Retina (tissue), 1 donor: ENCODE data around the gene CEP112.

Experiments
- DNase-seq: peaks from one replicate; pipeline ENCODE4 v3.0.0-alpha.2; 2016

CEP112 gene

DNA sequence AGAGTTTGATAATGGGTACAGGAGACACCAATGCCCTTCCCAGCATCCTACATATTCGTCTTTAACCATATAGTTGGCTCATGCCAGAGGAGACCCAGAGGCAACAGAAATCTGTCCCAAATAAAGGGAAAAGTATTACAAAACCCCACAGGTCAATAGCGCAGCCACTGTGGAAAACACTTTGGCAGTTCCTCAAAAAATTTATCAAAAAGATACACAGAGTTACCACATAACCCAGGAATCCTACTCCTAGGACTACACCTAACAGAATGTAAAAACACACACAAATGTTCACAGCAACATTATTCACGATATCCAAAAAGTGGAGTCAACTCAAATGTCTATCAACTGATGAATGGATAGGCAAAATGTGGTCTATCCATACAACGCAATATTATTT lies 135.8 kb downstream of the CEP112 start:
- DNase-seq = no peak

DNA sequence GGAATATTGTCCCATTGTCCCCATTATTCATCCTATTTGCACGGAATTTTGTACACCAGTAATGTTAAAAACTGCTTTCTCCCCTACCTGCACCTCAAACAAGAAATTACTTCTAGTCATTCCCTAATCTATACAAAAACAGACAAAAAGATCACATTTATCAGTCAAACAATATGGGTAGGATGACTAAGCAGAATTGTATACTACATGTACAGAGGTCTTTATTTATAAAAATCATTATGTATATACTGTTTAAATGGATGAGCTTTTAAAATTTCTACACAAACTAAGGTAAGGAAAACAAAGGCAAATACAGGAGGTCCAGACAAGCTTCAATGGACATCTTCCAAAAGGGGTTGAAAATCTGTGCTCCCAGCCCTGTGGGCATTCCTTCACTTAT lies 137.7 kb downstream of the CEP112 start:
- DNase-seq = no peak

DNA sequence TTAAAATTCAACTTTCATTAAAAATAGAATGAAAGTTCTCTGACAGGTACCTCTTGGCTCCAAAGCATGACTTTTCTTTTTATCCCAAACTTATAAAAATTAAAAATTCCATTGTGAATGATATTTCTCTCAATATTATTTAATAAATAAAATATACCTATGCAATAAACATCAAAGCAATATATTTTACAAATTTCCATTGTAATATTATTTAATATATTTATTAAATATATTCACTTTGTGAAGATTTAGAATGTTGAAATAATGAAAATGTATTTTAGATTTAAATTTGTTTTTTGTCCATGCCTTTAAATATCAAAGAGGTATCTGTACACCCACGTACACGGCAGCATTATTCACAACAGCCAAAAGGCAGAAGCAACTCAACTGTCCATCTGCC lies 147.8 kb downstream of the CEP112 start:
- no peak for DNase-seq

DNA sequence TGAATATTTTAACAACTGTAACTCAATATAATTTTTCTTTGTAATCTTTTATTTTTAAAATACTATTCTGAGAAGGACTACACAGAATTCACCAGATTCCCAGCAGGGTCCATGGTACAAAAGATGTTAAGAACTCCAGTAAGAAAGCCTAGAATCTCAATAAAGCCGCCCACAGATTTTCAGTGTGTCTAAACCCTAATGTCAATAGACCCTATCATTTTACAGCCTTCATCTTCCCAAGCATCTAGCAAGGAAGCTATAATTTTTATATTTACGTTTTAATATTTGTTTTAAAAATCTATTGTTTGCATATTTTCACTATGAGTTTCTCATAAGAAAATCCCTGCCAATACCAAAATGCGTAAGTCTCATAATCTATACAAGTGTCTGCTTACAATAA lies 148.5 kb downstream of the CEP112 start:
- no peak for DNase-seq

DNA sequence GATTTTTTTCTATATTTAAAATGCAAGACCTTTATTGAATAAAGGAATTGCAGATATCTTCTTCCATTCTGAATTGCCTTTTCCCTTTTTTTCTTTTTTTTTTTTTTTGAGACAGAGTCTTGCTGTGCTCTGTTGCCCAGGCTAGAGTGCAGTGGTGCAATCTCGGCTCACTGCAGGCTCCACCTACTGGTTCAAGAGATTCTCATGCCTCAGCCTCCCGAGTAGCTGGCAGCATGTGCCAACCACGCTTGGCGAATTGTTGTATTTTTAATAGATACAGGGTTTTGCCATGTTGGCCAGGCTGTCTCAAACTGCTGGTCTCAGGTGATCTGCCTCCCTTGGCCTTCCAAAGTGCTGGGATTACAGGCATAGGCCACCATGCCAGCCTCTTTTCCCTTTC lies 151.5 kb downstream of the CEP112 start:
- no peak for DNase-seq

DNA sequence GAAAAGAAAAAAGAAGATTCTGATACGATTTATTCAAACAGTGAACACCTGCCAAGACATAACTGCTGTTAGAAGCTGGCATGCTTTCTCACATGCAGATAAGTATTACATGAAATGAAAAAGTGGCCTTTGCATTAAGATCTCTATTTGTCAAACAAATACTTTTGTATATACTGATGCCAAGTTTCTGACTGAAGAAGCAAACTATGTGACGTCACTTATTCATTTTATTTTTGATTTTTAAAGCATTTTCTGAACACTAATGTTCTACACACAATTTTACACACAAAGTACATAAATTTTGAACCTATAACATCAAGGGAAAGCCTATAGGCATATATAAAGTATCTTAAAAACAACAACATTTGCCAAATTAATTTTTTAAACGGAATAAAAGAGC lies 153.8 kb downstream of the CEP112 start:
- no peak for DNase-seq

DNA sequence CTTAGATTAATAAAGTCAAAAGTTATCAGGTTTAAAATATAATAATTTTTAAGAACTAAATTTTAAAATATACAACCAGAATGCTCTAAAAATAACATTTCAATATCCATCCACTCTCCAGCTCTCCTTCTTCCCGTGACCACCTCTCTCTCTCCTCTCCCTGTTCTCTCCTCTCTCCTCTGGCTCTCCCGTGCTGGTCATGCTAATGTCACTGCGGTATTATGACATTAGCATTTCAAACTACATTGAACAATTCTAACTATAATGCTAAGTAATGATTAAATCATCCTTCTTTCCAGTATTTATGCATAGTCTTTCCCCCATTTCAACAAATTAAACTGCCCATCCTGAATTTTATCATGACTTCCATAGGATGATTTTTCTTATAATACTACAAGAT lies 154.7 kb downstream of the CEP112 start:
- DNase-seq = no peak

DNA sequence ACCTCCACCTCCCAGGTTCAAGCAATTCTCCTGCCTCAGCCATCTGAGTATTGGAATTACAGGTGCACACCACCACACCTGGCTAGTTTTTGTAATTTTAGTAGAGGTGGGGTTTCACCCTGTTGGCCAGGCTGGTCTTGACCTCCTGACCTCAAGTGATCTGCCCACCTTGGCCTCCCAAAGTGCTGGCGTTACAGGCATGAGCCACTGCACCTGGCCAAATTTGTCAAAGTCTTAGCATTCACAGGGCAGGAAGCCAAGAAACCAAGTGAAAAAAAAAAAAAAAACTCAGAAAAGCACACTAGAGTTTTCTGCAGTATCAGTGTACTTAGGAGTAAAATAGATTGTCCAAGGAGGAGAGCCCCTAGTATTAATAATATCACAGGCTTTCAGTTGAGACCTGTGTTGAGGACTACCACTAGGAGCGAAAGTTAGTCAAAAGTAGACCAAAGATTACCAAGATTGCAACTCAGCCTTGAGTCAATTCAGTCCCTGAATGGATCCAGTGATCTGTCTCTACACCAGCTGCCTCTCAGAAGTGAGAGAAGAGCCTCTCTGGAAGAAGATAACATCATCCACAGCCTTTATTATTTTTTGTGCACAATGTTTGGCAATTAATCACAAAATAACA lies 159.7 kb downstream of the CEP112 start:
- DNase-seq = no peak

DNA sequence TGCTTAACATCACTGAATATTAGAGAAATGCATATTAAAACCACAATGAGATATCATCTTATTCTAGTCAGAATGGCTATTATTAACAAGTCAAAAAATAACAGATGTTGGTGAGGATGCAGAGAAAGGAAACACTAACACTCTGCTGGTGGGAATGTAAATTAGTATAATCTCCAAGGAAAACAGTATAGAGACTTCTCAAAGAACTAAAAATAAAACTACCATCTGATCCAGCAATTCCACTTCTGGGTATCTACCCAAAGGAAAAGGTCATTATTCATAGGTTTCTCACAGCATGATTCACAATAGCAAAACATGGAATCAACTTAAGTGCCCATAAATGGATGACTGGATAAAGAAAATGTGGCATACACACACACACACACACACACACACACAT lies 166.4 kb downstream of the CEP112 start:
- DNase-seq = no peak

DNA sequence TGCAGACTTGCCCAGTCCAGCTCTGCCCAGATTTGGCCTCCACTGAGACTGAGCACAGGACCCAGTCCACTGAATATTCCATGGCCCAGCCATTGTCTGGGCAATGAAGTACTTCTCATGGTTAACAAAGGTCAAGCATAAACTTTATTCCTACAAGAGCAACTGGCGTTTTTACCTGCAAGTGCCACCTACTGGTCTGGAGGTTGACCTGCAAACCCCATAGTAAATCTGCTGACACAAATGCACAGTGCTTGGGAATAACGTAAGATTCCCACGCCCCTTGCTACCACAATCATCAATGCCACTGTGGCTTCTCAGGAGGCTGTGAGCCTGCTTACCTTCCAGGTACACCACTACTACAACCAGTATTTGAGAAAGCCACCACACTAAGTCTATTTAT lies 170.2 kb downstream of the CEP112 start:
- no peak for DNase-seq

DNA sequence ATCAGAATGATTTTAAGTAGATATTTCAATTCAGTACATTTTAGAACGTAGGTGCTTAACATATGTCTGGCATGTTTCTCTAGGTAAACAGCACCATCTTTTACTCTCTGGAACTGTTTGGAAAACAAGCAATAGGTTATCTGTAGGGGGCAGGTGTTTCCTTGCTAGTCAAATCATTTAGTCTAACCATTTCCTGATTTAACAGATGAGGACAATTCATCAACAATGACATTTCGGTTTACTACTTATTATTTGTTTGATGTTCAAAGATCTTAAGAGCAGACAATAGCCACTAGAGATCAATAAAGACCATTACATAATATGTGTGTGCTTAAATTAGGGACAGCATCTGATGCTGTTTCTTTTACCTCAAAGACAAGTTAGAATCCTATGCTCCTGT lies 173.1 kb downstream of the CEP112 start:
- DNase-seq = no peak

DNA sequence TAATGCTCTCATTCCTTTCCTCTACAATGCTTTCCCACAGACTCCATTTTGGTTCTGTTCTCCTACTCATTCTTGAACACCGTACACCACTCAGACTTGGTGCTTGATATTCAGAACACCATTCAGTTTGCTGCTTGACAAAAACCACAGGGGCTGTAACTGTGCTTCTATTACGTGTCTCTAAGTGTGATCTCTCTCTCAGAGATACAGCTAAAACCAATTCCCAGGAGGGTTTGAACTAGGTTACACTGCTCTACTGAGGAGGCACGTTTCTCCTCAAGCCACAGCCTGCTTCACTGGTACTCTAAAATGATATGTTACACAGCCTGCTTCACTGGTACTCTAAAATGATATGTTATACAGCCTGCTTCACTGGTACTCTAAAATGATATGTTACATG lies 175.7 kb downstream of the CEP112 start:
- no peak for DNase-seq

DNA sequence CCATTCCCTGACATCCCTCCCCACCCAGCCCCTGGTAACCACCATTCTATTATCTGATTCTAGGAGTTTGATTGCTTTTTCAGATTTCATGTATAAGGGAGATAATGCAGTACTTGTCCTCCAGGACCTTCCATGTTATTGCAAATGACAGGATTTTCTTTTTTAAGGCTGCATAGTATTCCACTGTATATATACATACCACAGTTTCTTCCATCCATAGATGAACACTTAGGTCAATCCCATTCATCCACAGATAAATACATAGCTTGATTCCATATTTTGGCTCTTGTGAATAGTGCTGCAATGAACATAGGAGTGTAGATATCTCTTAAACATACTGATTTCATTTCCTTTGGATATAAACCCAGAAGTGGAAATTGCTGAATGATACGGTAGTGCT lies 183.3 kb downstream of the CEP112 start:
- DNase-seq = no peak

DNA sequence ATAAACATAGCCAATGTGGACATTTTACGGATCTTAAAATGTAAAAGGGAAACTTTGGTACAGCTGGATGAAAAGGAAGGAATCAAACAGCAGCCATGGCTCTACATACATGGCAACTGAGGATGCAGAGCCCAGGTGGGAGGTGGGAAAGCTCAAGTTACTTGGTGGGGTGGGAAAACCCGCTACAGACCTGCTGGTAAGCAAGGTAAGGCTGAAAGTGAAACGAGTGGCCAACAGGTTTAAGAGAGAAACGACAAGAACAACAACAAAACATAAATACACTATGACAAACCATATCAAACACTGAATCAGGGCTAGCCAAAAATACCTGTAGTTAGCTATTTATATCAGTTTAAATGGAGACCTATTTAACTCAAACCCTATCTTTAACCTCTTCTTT lies 185.3 kb downstream of the CEP112 start:
- no peak for DNase-seq

DNA sequence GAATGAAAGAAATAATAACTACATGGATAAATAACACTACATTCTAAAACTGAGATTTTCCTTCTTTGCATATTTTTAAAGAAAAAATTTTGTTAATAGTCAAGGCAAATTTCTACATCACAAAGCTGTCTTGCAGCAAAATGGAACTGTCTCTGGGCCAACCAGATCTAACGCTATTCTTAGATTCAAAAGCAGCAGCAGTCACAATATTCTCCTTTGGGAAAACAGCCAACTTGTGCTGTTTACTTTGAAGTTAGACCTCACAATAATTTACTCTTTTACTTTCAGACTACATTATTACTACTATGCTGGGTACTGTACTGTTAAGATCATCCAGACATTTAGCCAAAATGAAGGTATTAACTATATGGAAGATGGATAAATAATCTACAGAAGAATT lies 189.1 kb downstream of the CEP112 start:
- no peak for DNase-seq

DNA sequence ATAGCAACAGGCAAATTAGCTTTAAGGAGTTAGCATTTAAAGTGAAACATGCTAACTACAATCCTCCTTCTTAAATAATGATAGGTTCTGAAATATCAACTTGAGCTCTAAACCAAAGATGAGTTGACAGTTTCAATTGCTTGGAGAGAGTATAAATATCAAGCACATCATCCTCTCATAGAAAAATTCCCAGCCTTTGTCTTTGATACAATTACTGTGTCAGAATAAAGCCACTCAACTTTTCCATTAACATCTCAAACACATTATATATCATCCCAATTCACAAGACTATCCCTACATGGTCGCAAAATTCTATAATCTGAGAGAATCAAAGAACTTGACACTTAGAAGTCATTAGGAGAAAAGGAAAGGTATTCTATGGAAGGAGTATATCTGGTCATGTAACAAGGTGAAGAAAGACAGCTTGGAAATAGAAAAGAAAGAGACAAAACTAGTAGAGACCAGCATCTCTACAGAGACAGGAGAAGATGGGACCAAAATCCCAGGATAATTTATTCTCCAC lies 189.8 kb downstream of the CEP112 start:
- DNase-seq = no peak

DNA sequence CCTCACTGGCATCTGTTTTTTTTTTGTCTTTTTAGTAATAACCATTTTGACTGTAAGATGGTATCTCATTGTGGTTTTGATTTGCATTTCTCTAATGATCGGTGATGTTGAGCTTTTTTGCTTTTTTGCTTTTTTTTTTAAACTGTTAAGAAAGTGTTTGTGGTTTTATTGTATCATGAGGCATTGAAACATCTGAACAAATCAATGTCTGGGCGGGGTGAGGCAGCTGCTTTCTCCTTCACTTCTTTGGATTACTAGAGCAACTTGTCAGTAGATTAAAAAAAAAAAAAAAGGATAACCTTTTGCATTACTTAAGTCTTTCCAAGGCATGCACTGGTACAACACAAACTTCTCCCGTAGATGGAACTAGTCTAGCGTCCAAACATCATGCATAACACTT lies 191.7 kb downstream of the CEP112 start:
- DNase-seq = no peak

DNA sequence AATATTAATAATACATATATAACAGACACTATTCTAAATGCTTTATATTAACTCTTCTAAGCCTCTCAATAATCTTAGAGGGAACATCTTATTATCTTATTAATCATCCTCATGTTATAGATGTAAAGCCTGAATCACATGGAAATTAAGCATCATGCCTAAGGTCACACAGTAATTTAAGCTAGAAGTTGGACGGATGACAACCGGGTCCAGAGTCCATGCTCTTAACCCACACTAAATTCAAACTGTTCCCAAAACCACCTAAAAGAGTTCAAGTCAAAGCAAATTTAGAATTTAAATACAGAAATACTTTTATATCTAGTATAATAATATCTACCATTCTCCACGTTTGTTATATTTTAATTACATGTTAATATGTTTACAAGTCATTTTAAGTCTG lies 193.3 kb downstream of the CEP112 start:
- no peak for DNase-seq

DNA sequence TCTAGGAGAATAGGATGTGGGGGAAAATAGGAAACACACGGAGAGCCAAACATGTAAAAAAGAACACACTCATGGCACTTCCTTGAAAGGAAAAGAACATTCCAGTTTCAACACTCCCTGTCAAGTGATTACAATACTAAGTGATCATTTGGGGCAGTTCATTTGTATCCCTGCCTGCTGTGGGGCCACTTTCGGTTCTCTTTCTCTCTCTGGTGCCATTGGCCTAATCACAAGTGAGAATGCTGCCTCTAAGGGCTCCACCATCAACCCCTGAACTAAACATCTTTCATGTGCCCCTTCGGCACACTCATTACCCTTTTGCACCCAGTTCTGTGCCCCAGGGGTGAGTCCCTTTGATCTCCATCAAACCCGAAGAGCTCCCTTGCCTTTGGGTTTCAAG lies 197.3 kb downstream of the CEP112 start:
- no peak for DNase-seq

DNA sequence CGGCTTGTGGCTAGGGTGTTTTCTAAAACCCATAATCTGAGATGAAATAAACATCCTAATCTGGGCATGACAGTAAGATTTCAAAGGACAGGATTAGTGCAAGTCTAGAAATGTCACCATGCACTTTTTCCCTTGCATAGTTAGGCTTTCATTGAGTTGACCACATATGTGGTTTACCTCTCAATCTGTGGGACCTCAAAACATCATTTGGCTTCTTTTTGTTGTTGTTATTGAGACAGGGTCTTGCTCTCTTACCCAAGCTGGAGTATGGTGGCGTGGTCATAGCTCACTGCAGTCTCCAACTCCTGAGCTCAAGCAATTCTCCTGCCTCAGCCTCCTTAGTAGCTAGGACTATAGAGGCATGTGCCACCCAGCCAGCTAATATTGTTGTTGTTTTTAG lies 197.8 kb downstream of the CEP112 start:
- no peak for DNase-seq

DNA sequence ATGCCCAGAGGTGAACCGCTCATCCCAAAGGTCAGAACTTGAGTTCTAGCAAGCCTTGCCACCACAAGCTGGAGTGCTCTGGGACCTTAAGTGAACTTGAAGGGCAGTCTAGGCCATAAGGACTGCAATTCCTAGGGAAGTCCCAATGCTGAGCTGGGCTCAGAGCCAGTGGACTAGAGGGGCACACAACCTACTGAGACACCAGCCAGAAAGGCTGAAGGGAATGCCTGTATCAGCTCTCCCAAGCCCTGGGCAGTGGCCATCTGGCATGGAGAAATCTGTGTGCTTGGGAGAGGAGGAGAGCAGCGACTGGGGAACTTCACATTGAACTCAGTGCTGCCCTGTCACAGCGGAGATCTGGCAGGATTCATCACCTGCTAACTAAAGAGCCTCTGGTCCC lies 201.3 kb downstream of the CEP112 start:
- DNase-seq = no peak

DNA sequence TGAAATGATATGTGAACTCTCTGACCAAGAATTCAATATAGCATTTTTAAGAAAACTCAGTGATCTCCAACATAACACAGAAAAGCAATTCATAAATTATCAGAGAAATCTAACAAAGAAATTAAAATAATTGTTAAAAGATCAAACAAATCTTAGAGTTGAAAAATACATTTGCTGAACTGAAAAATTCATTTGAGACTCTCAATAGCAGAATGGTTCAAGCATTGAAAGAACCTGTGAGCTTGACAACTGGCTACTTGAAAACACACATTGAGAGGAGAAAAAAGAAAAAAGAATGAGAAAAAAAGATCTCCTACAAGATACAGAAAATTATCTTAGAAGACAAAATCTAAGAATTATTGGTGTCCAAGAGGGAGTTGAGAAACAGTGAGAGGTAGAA lies 203.5 kb downstream of the CEP112 start:
- DNase-seq = no peak

DNA sequence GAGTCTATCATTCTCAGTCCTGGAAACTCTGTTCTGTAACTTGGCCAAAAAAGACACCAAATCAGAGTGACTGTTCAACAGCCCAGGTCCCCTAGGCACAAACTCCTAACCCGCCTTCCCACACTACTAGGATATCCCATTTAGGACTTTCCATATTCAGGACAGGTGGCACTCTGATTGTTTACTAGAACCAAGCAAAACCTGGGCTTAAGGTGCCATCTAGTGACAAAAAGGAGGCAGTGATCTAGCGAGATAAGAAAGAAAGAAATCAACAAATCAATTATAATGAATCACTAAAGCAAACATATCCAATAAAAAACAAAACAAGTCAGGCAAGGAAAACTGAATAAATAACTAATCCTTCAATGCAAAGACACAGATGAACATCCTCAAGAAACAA lies 203.9 kb downstream of the CEP112 start:
- DNase-seq = no peak

DNA sequence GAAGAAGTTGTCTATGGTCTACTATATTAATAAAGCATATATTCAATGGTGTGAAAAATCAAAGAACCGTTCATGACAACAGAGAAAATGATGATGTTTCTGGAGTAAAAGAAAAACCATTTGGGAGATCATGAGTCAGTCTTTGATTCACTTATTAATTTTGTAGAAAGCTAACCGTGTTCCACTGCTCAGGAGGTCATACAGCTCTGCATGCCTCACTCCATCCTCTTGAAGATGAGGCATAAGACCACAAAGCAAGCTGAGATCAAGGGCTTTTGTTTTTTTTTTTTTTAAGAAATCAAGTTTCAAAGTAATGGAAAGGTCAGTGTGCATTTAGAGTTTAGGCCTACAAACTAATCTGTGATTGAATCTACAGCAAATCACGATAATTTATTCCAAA lies 206.4 kb downstream of the CEP112 start:
- DNase-seq = no peak

DNA sequence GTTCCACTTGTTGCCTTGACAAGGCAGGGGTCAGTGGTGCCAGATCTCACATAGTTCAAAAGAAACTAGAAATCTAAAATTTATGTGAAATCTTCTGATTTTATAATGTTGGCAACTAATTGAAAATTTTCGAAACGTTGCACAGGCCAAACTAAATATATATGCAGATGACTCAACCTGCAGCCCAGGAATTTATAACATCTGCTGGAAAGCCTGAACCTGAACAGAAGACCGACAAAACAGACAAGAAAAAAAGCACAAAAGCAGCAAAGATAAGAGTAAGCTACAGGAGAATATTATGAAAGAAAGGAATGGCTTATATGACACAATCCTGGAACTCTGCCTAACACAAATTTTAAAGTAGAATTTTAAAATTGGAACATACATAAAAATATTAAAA lies 207.6 kb downstream of the CEP112 start:
- DNase-seq = no peak

DNA sequence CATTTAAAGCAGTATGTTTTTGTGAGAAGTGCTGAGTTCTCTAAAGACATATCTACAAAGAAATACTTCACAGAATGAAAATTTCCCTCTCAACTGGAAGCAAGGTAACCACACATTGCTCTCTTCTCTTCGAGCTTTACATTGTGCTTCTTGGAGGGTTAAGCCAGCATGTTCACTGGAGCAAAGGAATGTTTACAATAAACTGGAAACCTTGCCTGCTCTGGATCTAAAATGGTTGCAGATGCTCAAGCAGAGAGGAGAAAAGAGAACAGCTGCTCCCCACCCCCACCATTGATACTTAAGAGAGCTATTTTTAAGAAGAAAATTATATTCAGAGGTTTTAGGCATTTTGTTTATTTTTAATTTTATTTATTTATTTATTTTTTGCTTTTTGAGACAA lies 213.1 kb downstream of the CEP112 start:
- DNase-seq = no peak
